H9 (cell line): Measurements from ENCODE around the gene CADM3. TPM values are rescaled to one million over a fixed set of nuclear protein-coding genes. Genes with fewer than 3 reads are reported as not detected.

ENCODE experiments used
- DNase-seq: peaks from one replicate; pipeline ENCODE4 v3.0.0-alpha.2; 2017
- H2AFZ ChIP-seq: one replicate; pipeline ENCODE4 v1.6.1; 2013; ENCODE audit warnings: mild to moderate bottlenecking, low read length, control low read depth, moderate library complexity
- H2AK5ac ChIP-seq: 2 replicates; pipeline ENCODE4 v1.6.1; 2013; ENCODE audit warnings: low read length, control low read depth, mixed read lengths; ENCODE audit not compliant: insufficient read length
- H2BK120ac ChIP-seq: one replicate; pipeline ENCODE4 v1.6.1; 2013; ENCODE audit warnings: low read depth, mild to moderate bottlenecking, low read length, control low read depth, inconsistent platforms; ENCODE audit not compliant: poor library complexity, severe bottlenecking
- H2BK12ac ChIP-seq: 2 replicates; pipeline ENCODE4 v1.6.1; 2013; ENCODE audit warnings: low read length, control low read depth, mixed read lengths, low read depth; ENCODE audit not compliant: insufficient read length
- H2BK15ac ChIP-seq: 2 replicates; pipeline ENCODE4 v1.6.1; 2013; ENCODE audit warnings: low read depth, low read length, control low read depth
- H2BK20ac ChIP-seq: one replicate; pipeline ENCODE4 v1.6.1; 2013; ENCODE audit warnings: low read depth, mild to moderate bottlenecking, low read length, control low read depth, inconsistent platforms; ENCODE audit not compliant: poor library complexity, severe bottlenecking
- H2BK5ac ChIP-seq: 2 replicates; pipeline ENCODE4 v1.6.1; 2013; ENCODE audit warnings: low read length, control low read depth, mixed read lengths; ENCODE audit not compliant: insufficient read length
- H3K14ac ChIP-seq: 2 replicates; pipeline ENCODE4 v1.6.1; 2013; ENCODE audit warnings: low read length, control low read depth; ENCODE audit not compliant: insufficient read depth
- H3K18ac ChIP-seq: 2 replicates; pipeline ENCODE4 v1.6.1; 2013; ENCODE audit warnings: low read depth, mild to moderate bottlenecking, mixed read lengths, low read length, control low read depth; ENCODE audit not compliant: insufficient read length
- H3K23ac ChIP-seq: 2 replicates; pipeline ENCODE4 v1.6.1; 2013; ENCODE audit warnings: low read length, control low read depth, mixed read lengths, low read depth; ENCODE audit not compliant: insufficient read length
- H3K23me2 ChIP-seq: 2 replicates; pipeline ENCODE4 v1.6.1; 2013; ENCODE audit warnings: low read depth, mild to moderate bottlenecking, mixed read lengths, low read length, control low read depth; ENCODE audit not compliant: insufficient read length, poor library complexity, severe bottlenecking
- H3K27ac ChIP-seq: 2 replicates; pipeline ENCODE4 v1.5.1; 2013; ENCODE audit warnings: low read length, control low read depth, mixed read lengths, low read depth; ENCODE audit not compliant: insufficient read length
- H3K27me3 ChIP-seq: 2 replicates; pipeline ENCODE4 v1.6.1; 2013; ENCODE audit warnings: low read length, control low read depth, inconsistent platforms; ENCODE audit not compliant: insufficient read depth
- H3K4ac ChIP-seq: 2 replicates; pipeline ENCODE4 v1.6.1; 2013; ENCODE audit warnings: low read depth, mild to moderate bottlenecking, control low read depth, inconsistent platforms, low read length, moderate library complexity
- H3K4me1 ChIP-seq: 2 replicates; pipeline ENCODE4 v1.6.1; 2013; ENCODE audit warnings: low read length, control low read depth, inconsistent platforms; ENCODE audit not compliant: insufficient read depth
- H3K4me2 ChIP-seq: 2 replicates; pipeline ENCODE4 v1.6.1; 2013; ENCODE audit warnings: low read length, control low read depth, mixed read lengths; ENCODE audit not compliant: insufficient read length, insufficient read depth
- H3K56ac ChIP-seq: 2 replicates; pipeline ENCODE4 v1.6.1; 2013; ENCODE audit warnings: low read depth, mild to moderate bottlenecking, mixed read lengths, low read length, control low read depth; ENCODE audit not compliant: insufficient read length
- H3K79me1 ChIP-seq: 2 replicates; pipeline ENCODE4 v1.6.1; 2013; ENCODE audit warnings: low read depth, mild to moderate bottlenecking, moderate library complexity, low read length, control low read depth, inconsistent platforms; ENCODE audit not compliant: insufficient read depth, poor library complexity, severe bottlenecking
- H3K79me2 ChIP-seq: 2 replicates; pipeline ENCODE4 v1.6.1; 2013; ENCODE audit warnings: low read length, control low read depth, inconsistent platforms; ENCODE audit not compliant: insufficient read depth
- H3K9ac ChIP-seq: 2 replicates; pipeline ENCODE4 v1.6.1; 2013; ENCODE audit warnings: low read length, control low read depth, mixed read lengths; ENCODE audit not compliant: insufficient read length; ENCODE audit errors: extremely low read depth
- H3K9me3 ChIP-seq: one replicate; pipeline ENCODE4 v1.6.1; 2013; ENCODE audit warnings: low read depth, low read length, inconsistent platforms; ENCODE audit not compliant: control insufficient read depth
- H3T11ph ChIP-seq: one replicate; pipeline ENCODE4 v1.6.1; 2013; ENCODE audit warnings: mild to moderate bottlenecking, low read length, control low read depth, inconsistent platforms
- H4K20me1 ChIP-seq: one replicate; pipeline ENCODE4 v1.6.1; 2013; ENCODE audit not compliant: control insufficient read depth, insufficient read length, insufficient read depth
- H4K5ac ChIP-seq: 2 replicates; pipeline ENCODE4 v1.6.1; 2013; ENCODE audit warnings: low read depth, mild to moderate bottlenecking, mixed read lengths, low read length, control low read depth; ENCODE audit not compliant: insufficient read length
- H4K8ac ChIP-seq: replicated peaks from 2 replicates; pipeline ENCODE4 v1.6.1; 2013; ENCODE audit warnings: low read length, control low read depth, mixed read lengths, low read depth; ENCODE audit not compliant: insufficient read length
- H4K91ac ChIP-seq: 2 replicates; pipeline ENCODE4 v1.6.1; 2013; ENCODE audit warnings: low read depth, mild to moderate bottlenecking, moderate library complexity, mixed read lengths, low read length, control low read depth; ENCODE audit not compliant: insufficient read length
- H3K27ac Mint-ChIP-seq, 3 experiments: 2 replicates in 2 of 3; 3 replicates in 1 of 3; pipeline ENCODE4 v1.8.0; 2020 to 2021; ENCODE audit warnings: mixed read lengths in 3 of 3, mild to moderate bottlenecking in 1 of 3, moderate library complexity in 1 of 3
- H3K27me3 Mint-ChIP-seq: 2 replicates; pipeline ENCODE4 v1.8.0; 2021; ENCODE audit warnings: low read depth, mild to moderate bottlenecking, moderate library complexity, mixed read lengths
- H3K36me3 Mint-ChIP-seq, 3 experiments: 2 replicates in 2 of 3; 3 replicates in 1 of 3; pipeline ENCODE4 v1.8.0; 2020 to 2021; ENCODE audit warnings: low read depth in 3 of 3, mixed read lengths in 3 of 3; ENCODE audit not compliant: insufficient read depth in 1 of 3
- H3K4me1 Mint-ChIP-seq, 2 experiments: 2 replicates each; pipeline ENCODE4 v1.8.0; 2020; ENCODE audit warnings: mixed read lengths in 2 of 2
- H3K4me3 Mint-ChIP-seq, 2 experiments: 2 replicates in 1 of 2; 3 replicates in 1 of 2; pipeline ENCODE4 v1.8.0; 2020 to 2021; ENCODE audit warnings: mild to moderate bottlenecking in 2 of 2, mixed read lengths in 2 of 2, moderate library complexity in 1 of 2
- H3K9me3 Mint-ChIP-seq, 2 experiments: 2 replicates in 1 of 2; 3 replicates in 1 of 2; pipeline ENCODE4 v1.8.0; 2020; ENCODE audit warnings: mild to moderate bottlenecking in 2 of 2, mixed read lengths in 2 of 2, moderate library complexity in 1 of 2
- CTCF ChIP-seq: fragments of 200-600 bp; sonication (generic); conservative IDR thresholded peaks from 3 replicates; pipeline ENCODE4 v1.8.0; 2021; ENCODE audit warnings: antibody characterized with exemption, mild to moderate bottlenecking
- WGBS: extraction: QIAGEN DNeasy Blood & Tissue Kit; methylation state at CpG from one replicate; pipeline ENCODE4 v1.1.7; 2013; ENCODE audit warnings: missing lambda C conversion rate, low lambda C conversion rate, mixed read lengths; ENCODE audit not compliant: insufficient read length; ENCODE audit errors: extremely low coverage; 5-methylcytosine and 5-hydroxymethylcytosine counted together
- total RNA-seq: library from RNA; stranded (reverse); gene quantifications from 2 replicates; pipeline ENCODE4 v1.2.1, GENCODE V29; 2021

Gene CADM3
- total RNA-seq, 1 experiment from 2014 or later, result 5.6 TPM

GRCh38 chr1:159199901-159200300, 28.5 kb downstream of the CADM3 start:
- Mint-ChIP-seq H3K27ac (no peak overlapping the region), H3K9me3 (no peaks in the 10 kb centered on the region), H3K27me3 (peaks cover 2% of the 10 kb centered on the region; the same call in 1 of the 2 replicates), H3K36me3 (no peaks in the 10 kb centered on the region; a peak in 1 of 7 replicates), H3K4me3 (no peak overlapping the region), H3K4me1 (peaks cover 5 to 21% of the 10 kb centered on the region in 2 experiments)
- no peak overlapping the region for H4K8ac ChIP-seq
- no peak overlapping the region for H2AFZ ChIP-seq
- no peak overlapping the region for H3K4me2 ChIP-seq
- WGBS, result no CpG with 5 or more reads among the region's 5 CpGs
- no peaks in the 10 kb centered on the region for H3K9me3 ChIP-seq
- no peak overlapping the region for H3K18ac ChIP-seq
- no peak overlapping the region for H2BK120ac ChIP-seq
- no peak overlapping the region for H3T11ph ChIP-seq
- H3K4ac ChIP-seq, result no peak overlapping the region
- no peaks in the 10 kb centered on the region for H3K79me2 ChIP-seq
- H2BK12ac ChIP-seq, result no peak overlapping the region
- TF ChIP-seq CTCF, result no peak
- H2BK20ac ChIP-seq, result no peak overlapping the region
- H3K27ac ChIP-seq, result no peak overlapping the region
- no peaks in the 10 kb centered on the region for H3K27me3 ChIP-seq
- H3K23ac ChIP-seq, result no peak overlapping the region
- H2BK15ac ChIP-seq, result no peak overlapping the region
- no peaks in the 10 kb centered on the region for H3K79me1 ChIP-seq
- no peak overlapping the region for H3K9ac ChIP-seq
- H3K14ac ChIP-seq, result no peak overlapping the region
- H3K23me2 ChIP-seq, result no peaks in the 10 kb centered on the region
- no peak for DNase-seq
- H2AK5ac ChIP-seq, result no peak overlapping the region
- H4K91ac ChIP-seq, result no peak overlapping the region
- no peaks in the 10 kb centered on the region for H3K4me1 ChIP-seq
- no peaks in the 10 kb centered on the region for H4K20me1 ChIP-seq
- no peak overlapping the region for H3K56ac ChIP-seq
- H2BK5ac ChIP-seq, result no peak overlapping the region
- no peak overlapping the region for H4K5ac ChIP-seq
